OCI-LY1 (cell line): ENCODE data around the gene CCDC198.

Source experiments
- EZH2 ChIP-seq: fragments of 200-600 bp; sonication (generic), shearing (Covaris generic); IDR thresholded peaks from 2 replicates; pipeline ENCODE4 v1.8.0; 2017; ENCODE audit warnings: borderline replicate concordance, mixed run types, mild to moderate bottlenecking, antibody characterized with exemption, low read length, moderate library complexity, mixed read lengths
- TF ChIP-seq, protein P1 (sequence below): fragments of 200-600 bp; sonication (generic), shearing (Covaris generic); IDR thresholded peaks from 2 replicates; pipeline ENCODE4 v1.5.1; 2017; ENCODE audit warnings: mild to moderate bottlenecking, antibody characterized with exemption, low read length, moderate library complexity, mixed read lengths

DNA sequence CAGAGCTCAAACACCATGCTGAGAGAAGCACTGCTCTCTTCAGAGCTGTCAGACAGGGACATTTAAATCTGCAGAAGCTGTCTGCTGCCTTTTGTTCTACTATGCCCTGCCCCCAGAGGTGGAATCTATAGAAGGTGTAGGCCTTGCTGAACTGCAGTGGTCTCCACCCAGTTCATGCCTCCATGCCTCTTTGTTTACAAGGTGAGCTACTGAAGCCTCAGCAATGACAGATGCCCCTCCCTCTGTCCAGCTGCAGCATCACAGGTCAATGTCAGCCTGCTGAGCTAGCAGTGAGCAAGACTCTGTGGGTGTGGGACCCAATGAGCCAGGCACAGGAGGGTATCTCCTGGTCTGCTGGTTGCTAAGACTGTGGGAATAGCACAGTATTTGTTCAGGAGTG, 25.4 kb upstream of the CCDC198 start:
- TF ChIP-seq, protein P1, sequence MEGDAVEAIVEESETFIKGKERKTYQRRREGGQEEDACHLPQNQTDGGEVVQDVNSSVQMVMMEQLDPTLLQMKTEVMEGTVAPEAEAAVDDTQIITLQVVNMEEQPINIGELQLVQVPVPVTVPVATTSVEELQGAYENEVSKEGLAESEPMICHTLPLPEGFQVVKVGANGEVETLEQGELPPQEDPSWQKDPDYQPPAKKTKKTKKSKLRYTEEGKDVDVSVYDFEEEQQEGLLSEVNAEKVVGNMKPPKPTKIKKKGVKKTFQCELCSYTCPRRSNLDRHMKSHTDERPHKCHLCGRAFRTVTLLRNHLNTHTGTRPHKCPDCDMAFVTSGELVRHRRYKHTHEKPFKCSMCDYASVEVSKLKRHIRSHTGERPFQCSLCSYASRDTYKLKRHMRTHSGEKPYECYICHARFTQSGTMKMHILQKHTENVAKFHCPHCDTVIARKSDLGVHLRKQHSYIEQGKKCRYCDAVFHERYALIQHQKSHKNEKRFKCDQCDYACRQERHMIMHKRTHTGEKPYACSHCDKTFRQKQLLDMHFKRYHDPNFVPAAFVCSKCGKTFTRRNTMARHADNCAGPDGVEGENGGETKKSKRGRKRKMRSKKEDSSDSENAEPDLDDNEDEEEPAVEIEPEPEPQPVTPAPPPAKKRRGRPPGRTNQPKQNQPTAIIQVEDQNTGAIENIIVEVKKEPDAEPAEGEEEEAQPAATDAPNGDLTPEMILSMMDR: no peak
- TF ChIP-seq EZH2: no peak
